ENCODE data around the gene PLAGL2. TPM values are rescaled to one million over a fixed set of nuclear protein-coding genes. Genes with fewer than 3 reads are reported as not detected.

The PLAGL2 gene
- total RNA-seq, 1 experiment from 2014 or later: 44.4 TPM

DNA sequence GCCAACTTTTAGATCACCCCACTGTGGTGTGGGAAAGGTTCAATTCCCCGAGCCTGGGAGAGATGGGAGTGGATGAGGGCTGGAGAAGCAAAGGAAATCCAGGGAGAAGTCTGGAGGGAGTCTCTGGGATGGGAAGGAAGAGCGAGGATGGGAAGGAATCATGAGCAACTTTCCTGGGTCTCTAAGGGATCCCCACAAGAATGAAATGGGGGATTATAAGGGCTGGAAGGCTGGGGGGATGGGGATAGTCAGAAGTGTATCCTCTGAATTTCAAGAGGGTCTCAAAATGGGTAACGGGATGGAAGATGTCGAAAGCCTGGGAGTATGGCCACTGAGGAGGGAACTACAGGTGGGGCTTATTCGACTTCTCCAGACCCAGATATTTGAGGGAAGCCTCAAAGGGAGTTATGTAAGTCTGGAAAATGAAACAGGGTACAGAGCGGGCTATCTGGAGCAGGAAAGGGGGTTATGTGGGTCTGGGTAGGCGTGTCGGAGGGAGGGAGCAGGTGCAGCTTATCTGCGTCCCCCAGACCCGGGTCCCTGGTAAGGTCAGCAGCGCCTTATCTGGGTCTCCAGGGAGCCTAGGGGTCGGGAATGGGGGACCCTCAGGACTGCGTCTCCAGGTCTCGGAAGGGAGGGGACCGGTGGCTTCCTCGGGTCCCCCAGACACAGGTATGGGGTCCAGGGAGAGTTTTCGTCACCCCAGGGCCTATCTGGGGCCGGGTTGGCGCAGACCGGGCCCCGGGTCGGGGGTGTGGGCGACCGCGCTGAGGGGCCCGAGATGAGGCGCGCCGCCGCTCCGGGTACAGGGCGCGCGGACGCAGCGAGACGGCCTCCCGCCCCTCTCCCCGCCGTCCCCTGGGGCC, 550 bp downstream of the PLAGL2 start:
- peak overlapping the region; percentile 69 for H3K9ac ChIP-seq (ENCODE audit: extremely low read depth, insufficient read length, low read length)
- no peaks in the 10 kb centered on the region for H3K4me1 ChIP-seq (ENCODE audit: insufficient read depth, low read length)
- H3K18ac ChIP-seq (ENCODE audit: insufficient read length, low read depth, low read length): no peak overlapping the region
- no peak overlapping the region for H2AK5ac ChIP-seq (ENCODE audit: insufficient read length, low read length)
- H3K56ac ChIP-seq (ENCODE audit: insufficient read length, low read depth, low read length): no peak overlapping the region
- no peak overlapping the region for H2BK120ac ChIP-seq (ENCODE audit: low read depth, low read length, poor library complexity, severe bottlenecking)
- peaks cover 10% of the 10 kb centered on the region for H3K23me2 ChIP-seq (ENCODE audit: insufficient read length, low read depth, low read length, poor library complexity, severe bottlenecking)
- no peak overlapping the region for H3K4ac ChIP-seq (ENCODE audit: low read depth, low read length)
- H3K27me3 Mint-ChIP-seq (ENCODE audit: low read depth): no peaks in the 10 kb centered on the region
- no peaks in the 10 kb centered on the region for H3K9me3 ChIP-seq (ENCODE audit: control insufficient read depth, low read depth, low read length)
- peak overlapping the region; percentile 89 to 97 for H3K4me3 Mint-ChIP-seq
- H4K91ac ChIP-seq (ENCODE audit: insufficient read length, low read depth, low read length): no peak overlapping the region
- H3K14ac ChIP-seq (ENCODE audit: insufficient read depth, low read length): peak overlapping the region; percentile 46; the same call in 1 of the 2 replicates
- H2BK15ac ChIP-seq (ENCODE audit: low read depth, low read length): no peak overlapping the region
- peaks cover 9 to 39% (median 26%) of the 10 kb centered on the region in 3 experiments; a peak in 6 of 7 replicates for H3K36me3 Mint-ChIP-seq (ENCODE audit: insufficient read depth in 1 of 3, low read depth in 3 of 3)
- H3K27ac ChIP-seq (ENCODE audit: insufficient read length, low read depth, low read length): no peak overlapping the region
- peaks cover 9% of the 10 kb centered on the region for H3K79me1 ChIP-seq (ENCODE audit: insufficient read depth, low read depth, low read length, poor library complexity, severe bottlenecking)
- no peaks in the 10 kb centered on the region for H3K27me3 ChIP-seq (ENCODE audit: insufficient read depth, low read length)
- H2BK20ac ChIP-seq (ENCODE audit: low read depth, low read length, poor library complexity, severe bottlenecking): no peak overlapping the region
- H3K27ac Mint-ChIP-seq: peak overlapping the region; percentile 80 to 97 (median 85)
- no peak overlapping the region for H2AFZ ChIP-seq (ENCODE audit: low read length)
- H4K20me1 ChIP-seq (ENCODE audit: control insufficient read depth, insufficient read depth, insufficient read length): no peaks in the 10 kb centered on the region
- peaks cover 23% of the 10 kb centered on the region; the same call in 1 of the 2 replicates for H3K79me2 ChIP-seq (ENCODE audit: insufficient read depth, low read length)
- peaks cover 49 to 51% of the 10 kb centered on the region in 2 experiments for H3K4me1 Mint-ChIP-seq
- no CpG with 5 or more reads among the region's 40 CpGs for WGBS (ENCODE audit: extremely low coverage, insufficient read length, low lambda C conversion rate)
- DNase-seq: no peak
- no peak overlapping the region for H2BK5ac ChIP-seq (ENCODE audit: insufficient read length, low read length)
- H4K8ac ChIP-seq (replicated peaks; ENCODE audit: insufficient read length, low read depth, low read length): no peak overlapping the region
- TF ChIP-seq, protein P1, sequence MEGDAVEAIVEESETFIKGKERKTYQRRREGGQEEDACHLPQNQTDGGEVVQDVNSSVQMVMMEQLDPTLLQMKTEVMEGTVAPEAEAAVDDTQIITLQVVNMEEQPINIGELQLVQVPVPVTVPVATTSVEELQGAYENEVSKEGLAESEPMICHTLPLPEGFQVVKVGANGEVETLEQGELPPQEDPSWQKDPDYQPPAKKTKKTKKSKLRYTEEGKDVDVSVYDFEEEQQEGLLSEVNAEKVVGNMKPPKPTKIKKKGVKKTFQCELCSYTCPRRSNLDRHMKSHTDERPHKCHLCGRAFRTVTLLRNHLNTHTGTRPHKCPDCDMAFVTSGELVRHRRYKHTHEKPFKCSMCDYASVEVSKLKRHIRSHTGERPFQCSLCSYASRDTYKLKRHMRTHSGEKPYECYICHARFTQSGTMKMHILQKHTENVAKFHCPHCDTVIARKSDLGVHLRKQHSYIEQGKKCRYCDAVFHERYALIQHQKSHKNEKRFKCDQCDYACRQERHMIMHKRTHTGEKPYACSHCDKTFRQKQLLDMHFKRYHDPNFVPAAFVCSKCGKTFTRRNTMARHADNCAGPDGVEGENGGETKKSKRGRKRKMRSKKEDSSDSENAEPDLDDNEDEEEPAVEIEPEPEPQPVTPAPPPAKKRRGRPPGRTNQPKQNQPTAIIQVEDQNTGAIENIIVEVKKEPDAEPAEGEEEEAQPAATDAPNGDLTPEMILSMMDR (conservative IDR thresholded peaks at IDR 0.05): no peak
- no peaks in the 10 kb centered on the region; a peak in 1 of 5 replicates for H3K9me3 Mint-ChIP-seq
- H3K4me2 ChIP-seq (ENCODE audit: insufficient read depth, insufficient read length, low read length): peak overlapping the region; percentile 71
- no peak overlapping the region for H4K5ac ChIP-seq (ENCODE audit: insufficient read length, low read depth, low read length)
- H3T11ph ChIP-seq (ENCODE audit: low read length): no peak overlapping the region
- no peak overlapping the region for H3K23ac ChIP-seq (ENCODE audit: insufficient read length, low read depth, low read length)
- H2BK12ac ChIP-seq (ENCODE audit: insufficient read length, low read depth, low read length): no peak overlapping the region

All from H9 (cell line).